AG09309 (cell line): ENCODE results near the gene NTSR2.

Source experiments
- DNase-seq: peaks from one replicate; pipeline ENCODE4 v3.0.0-alpha.2; 2010; ENCODE audit warnings: low read depth
- H3K4me3 ChIP-seq: 2 replicates; pipeline ENCODE4 v1.5.1; 2011; ENCODE audit warnings: mild to moderate bottlenecking, low read depth, low read length, moderate library complexity; ENCODE audit not compliant: control insufficient read depth
- CTCF ChIP-seq: IDR thresholded peaks from 2 replicates; pipeline ENCODE4 v1.5.1; 2011; ENCODE audit warnings: mild to moderate bottlenecking, low read depth, low read length, inconsistent platforms; ENCODE audit not compliant: insufficient read depth, control insufficient read depth; ENCODE audit errors: missing control alignments

NTSR2 gene

DNA sequence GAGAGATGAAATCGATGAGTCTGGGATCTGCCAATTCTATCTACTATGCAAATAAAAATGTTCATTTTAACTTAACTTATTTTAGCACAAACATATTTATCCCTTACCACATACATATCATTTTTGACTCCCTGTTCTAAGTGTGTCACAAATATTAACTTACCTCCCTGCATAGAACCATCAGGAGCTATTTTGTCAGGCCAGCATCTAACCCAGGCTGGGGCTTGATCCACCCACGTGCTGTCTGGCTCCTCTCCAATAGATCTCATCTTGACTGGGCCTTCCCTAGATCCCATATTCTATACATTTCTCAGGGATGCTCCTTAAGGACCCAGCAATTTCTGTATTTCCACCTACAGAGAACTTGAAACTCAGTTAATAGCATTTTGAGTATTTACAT lies 20.9 kb downstream of the NTSR2 start:
- no peak for TF ChIP-seq CTCF
- DNase-seq: no peak
- H3K4me3 ChIP-seq: no peak overlapping the region

- no peak for DNase-seq
- H3K4me3 ChIP-seq: no peak overlapping the region
- no peak for TF ChIP-seq CTCF
Observed at GRCh38 chr2:11647834-11648600, 22.0 kb downstream of the NTSR2 start.

- DNase-seq: no peak
- TF ChIP-seq CTCF: no peak
- no peak overlapping the region for H3K4me3 ChIP-seq
Observed at GRCh38 chr2:11646530-11646929, 23.5 kb downstream of the NTSR2 start.

DNA sequence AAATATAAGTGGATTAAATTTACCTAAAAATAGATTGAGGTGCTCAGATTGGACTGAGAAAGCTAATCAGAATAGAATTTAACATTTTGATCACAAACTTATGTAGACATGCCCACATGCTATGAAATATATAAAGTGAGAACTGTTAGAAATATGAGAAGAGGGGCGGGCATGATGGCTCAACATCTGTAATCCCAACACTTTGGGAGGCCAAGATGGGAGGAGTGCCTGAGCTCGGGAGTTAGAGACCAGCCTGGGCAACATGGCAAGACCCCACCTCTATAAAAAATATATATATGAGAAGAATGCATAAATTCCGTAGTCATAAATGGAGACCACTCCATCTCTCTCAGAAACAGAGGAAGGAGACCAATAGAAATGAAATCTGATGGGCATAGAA lies 25.7 kb downstream of the NTSR2 start:
- no peak for TF ChIP-seq CTCF
- H3K4me3 ChIP-seq: no peak overlapping the region
- DNase-seq: no peak

- H3K4me3 ChIP-seq: no peak overlapping the region
Observed at GRCh38 chr2:11642972-11643371, 27.0 kb downstream of the NTSR2 start.

DNA sequence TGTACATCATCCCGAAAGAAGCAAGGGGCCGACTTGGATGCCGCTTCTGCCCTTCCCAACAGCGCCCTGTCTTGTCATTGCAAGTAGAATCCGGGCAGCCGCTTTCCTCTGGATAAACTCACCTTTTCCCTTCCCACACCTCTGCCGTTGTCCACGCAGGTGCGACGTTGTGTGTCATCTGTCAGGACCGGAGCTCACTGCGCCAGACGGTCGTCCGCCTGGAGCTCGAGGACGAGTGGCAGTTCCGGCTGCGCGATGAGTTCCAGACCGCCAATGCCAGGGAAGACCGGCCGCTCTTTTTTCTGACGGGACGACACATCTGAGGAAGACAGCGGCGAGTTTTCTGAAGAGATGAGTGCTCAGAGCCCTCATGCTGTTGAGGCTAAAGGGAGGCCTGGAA lies 29.9 kb downstream of the NTSR2 start:
- H3K4me3 ChIP-seq: no peak overlapping the region
- DNase-seq: no peak
- no peak for TF ChIP-seq CTCF

More at GRCh38 chr2:11642972-11643371, 27.0 kb downstream of the NTSR2 start:
- TF ChIP-seq CTCF: no peak
- no peak for DNase-seq
